Nephron progenitor cell (in vitro differentiated cells): Measurements from ENCODE around the gene CTDSP1.
A peak's percentile ranks its signal among the peaks of the same experiment; 100 is the strongest.

Experiments used
- DNase-seq: peaks from one replicate; pipeline ENCODE4 v3.0.0; 2021
- H3K27ac Mint-ChIP-seq: 2 replicates; pipeline ENCODE4 v1.8.0; 2021; ENCODE audit warnings: mild to moderate bottlenecking, moderate library complexity, mixed read lengths
- H3K27me3 Mint-ChIP-seq: 2 replicates; pipeline ENCODE4 v1.8.0; 2021; ENCODE audit warnings: mild to moderate bottlenecking, low read depth, mixed read lengths; ENCODE audit not compliant: poor library complexity
- H3K36me3 Mint-ChIP-seq: 2 replicates; pipeline ENCODE4 v1.8.0; 2021; ENCODE audit warnings: low read depth, mixed read lengths
- H3K4me1 Mint-ChIP-seq: 2 replicates; pipeline ENCODE4 v1.8.0; 2021; ENCODE audit warnings: mixed read lengths
- H3K4me3 Mint-ChIP-seq: 2 replicates; pipeline ENCODE4 v1.8.0; 2021; ENCODE audit warnings: mild to moderate bottlenecking, moderate library complexity, mixed read lengths
- H3K9me3 Mint-ChIP-seq: 2 replicates; pipeline ENCODE4 v1.8.0; 2021; ENCODE audit warnings: mild to moderate bottlenecking, moderate library complexity, mixed read lengths
- TF ChIP-seq, protein P1 (sequence below): fragments of 200-600 bp; sonication (generic); IDR thresholded peaks from 2 replicates; pipeline ENCODE4 v1.5.0; 2021; ENCODE audit warnings: antibody characterized with exemption

The CTDSP1 gene

GRCh38 chr2:218395456-218395825, 4.2 kb upstream of the CTDSP1 start:
- H3K36me3 Mint-ChIP-seq = no peaks in the 10 kb centered on the region
- H3K9me3 Mint-ChIP-seq = no peaks in the 10 kb centered on the region
- H3K27ac Mint-ChIP-seq = no peak overlapping the region
- H3K27me3 Mint-ChIP-seq = peaks cover 41% of the 10 kb centered on the region
- peak overlapping the region; percentile 81 for H3K4me3 Mint-ChIP-seq
- no peak for DNase-seq
- peaks cover 24% of the 10 kb centered on the region for H3K4me1 Mint-ChIP-seq
- TF ChIP-seq, protein P1, sequence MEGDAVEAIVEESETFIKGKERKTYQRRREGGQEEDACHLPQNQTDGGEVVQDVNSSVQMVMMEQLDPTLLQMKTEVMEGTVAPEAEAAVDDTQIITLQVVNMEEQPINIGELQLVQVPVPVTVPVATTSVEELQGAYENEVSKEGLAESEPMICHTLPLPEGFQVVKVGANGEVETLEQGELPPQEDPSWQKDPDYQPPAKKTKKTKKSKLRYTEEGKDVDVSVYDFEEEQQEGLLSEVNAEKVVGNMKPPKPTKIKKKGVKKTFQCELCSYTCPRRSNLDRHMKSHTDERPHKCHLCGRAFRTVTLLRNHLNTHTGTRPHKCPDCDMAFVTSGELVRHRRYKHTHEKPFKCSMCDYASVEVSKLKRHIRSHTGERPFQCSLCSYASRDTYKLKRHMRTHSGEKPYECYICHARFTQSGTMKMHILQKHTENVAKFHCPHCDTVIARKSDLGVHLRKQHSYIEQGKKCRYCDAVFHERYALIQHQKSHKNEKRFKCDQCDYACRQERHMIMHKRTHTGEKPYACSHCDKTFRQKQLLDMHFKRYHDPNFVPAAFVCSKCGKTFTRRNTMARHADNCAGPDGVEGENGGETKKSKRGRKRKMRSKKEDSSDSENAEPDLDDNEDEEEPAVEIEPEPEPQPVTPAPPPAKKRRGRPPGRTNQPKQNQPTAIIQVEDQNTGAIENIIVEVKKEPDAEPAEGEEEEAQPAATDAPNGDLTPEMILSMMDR = no peak

DNA sequence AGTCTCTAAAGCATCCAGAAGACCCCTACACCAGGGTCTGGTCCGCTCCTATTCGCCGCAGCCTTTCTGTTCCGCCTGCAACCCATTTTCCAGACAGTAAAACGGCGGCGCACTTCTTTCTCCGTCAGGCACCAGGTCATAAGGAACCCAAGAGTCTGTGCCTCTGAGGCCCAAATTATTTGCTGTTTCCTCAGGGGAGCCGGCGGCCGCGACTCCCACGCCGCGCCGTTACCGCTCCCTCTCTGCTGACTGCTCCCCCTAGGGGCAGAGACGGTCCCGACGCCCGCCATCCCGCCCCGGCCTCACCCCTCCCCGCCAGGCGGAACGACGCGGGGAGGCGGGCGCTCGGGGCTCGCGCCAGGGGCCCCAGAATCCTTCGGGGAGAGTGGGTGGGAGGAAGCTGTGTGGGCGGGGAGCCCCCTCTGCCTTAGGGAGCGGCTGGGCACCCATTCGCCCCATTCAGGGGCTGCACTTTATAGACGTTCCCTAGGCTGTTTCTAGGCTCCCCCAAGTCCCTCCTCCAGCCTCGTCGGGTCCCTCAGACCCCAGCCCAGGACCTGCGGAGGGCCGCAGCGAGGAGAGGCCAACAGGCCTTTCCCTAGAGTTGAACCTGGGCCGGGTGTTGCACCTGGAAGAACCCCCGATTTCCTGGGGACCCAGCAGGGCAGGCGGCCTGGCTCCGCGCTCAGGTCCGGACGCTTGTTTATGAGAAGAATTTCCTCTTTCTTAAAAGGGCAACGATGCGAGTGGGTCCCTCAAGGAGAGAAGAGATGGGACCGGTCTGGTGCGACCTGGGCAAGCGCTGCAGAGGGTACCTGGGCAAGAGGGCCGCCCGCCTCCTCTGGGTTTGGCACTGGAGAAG, 3.6 kb upstream of the CTDSP1 start:
- Mint-ChIP-seq H3K27ac (peak overlapping the region; percentile 99), H3K36me3 (no peaks in the 10 kb centered on the region), H3K9me3 (no peaks in the 10 kb centered on the region), H3K27me3 (peaks cover 38% of the 10 kb centered on the region), H3K4me3 (peak overlapping the region; percentile 89), H3K4me1 (peaks cover 24% of the 10 kb centered on the region)
- DNase-seq = peak; percentile 95
- TF ChIP-seq, protein P1 = peak; percentile 84

- Mint-ChIP-seq H3K9me3 (no peaks in the 10 kb centered on the region), H3K36me3 (no peaks in the 10 kb centered on the region), H3K27ac (peak overlapping the region; percentile 99), H3K4me3 (peak overlapping the region; percentile 89), H3K27me3 (peaks cover 38% of the 10 kb centered on the region), H3K4me1 (peaks cover 24% of the 10 kb centered on the region)
- peak; percentile 56 for DNase-seq
- TF ChIP-seq, protein P1 = no peak
These were observed 2.8 kb upstream of the CTDSP1 start for GRCh38 chr2:218396688-218397462.

- Mint-ChIP-seq H3K4me1 (peaks cover 24% of the 10 kb centered on the region), H3K4me3 (peak overlapping the region; percentile 89), H3K9me3 (no peaks in the 10 kb centered on the region), H3K27me3 (peaks cover 35% of the 10 kb centered on the region), H3K27ac (no peak overlapping the region), H3K36me3 (no peaks in the 10 kb centered on the region)
- DNase-seq = no peak
- TF ChIP-seq, protein P1 = no peak
These were observed 2.2 kb upstream of the CTDSP1 start for GRCh38 chr2:218397463-218397819.

DNA sequence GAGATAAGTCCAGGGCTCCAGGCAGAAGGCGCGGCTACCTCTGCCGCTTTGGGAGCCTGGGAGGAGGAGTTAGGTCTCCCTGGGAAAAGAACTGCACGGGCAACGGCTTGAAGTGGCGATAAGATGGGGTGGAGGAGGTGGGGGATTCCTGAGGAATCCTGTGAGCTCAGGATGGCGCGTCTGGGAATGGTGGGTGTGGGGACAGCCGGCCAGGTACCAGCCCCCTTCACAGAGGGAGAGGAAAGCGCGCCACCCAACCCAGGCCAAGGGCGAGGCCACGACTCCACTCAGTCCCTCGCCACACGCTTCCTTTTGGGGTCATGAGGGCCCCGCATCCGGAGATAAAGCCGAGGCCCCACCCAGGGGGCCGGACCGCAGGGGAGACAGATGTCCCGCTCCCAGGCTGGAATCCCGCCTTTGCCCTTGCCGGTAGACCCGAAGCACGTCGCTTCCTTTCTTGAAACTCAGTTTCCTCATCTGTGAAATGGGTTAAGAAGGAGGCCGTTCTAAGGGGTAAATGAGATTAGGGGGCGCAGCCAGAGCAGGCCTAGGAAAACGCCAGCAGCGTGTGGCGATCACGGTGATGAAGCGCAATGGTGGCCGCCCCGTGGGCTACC, 1.7 kb upstream of the CTDSP1 start:
- TF ChIP-seq, protein P1 = no peak
- DNase-seq = peak; percentile 50
- H3K27me3 Mint-ChIP-seq = peaks cover 35% of the 10 kb centered on the region
- no peaks in the 10 kb centered on the region for H3K36me3 Mint-ChIP-seq
- H3K27ac Mint-ChIP-seq = no peak overlapping the region
- H3K4me1 Mint-ChIP-seq = peaks cover 24% of the 10 kb centered on the region
- no peaks in the 10 kb centered on the region for H3K9me3 Mint-ChIP-seq
- peak overlapping the region; percentile 89 for H3K4me3 Mint-ChIP-seq
